ENCODE data around the gene FAM20C. TPM values are rescaled to one million over a fixed set of nuclear protein-coding genes. Genes with fewer than 3 reads are reported as not detected.

FAM20C gene
- total RNA-seq, 1 experiment from 2014 or later = 62.6 TPM

DNA sequence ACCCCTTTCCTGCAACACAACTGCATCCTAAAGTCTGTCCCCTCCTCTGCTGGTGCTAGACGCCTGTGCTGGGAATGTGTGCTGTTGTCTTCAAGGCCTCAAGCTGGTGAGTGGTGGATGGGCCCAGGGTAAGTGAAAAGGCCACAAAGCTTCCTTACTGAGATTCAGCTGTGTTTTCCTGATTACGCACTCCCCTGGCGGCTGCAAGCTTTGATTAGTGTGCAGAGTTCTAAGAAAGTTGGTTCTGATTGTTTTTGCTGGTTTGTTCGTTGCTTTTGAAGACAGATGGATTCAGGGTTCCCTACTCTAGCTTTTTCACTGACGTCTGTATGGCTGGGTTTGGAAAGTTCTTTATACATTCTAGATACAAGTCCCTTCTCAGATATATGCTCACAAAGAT, 85.7 kb downstream of the FAM20C start:
- peaks cover 1 to 15% (median 5%) of the 10 kb centered on the region in 3 experiments; a peak in 6 of 7 replicates for H3K36me3 Mint-ChIP-seq (ENCODE audit: insufficient read depth in 1 of 3, low read depth in 3 of 3)
- peaks cover 49% of the 10 kb centered on the region for H3K27me3 Mint-ChIP-seq (ENCODE audit: low read depth)
- H3K4ac ChIP-seq (ENCODE audit: low read depth, low read length) = no peak overlapping the region
- no peak overlapping the region for H2BK120ac ChIP-seq (ENCODE audit: low read depth, low read length, poor library complexity, severe bottlenecking)
- no peak overlapping the region for H2BK20ac ChIP-seq (ENCODE audit: low read depth, low read length, poor library complexity, severe bottlenecking)
- H4K5ac ChIP-seq (ENCODE audit: insufficient read length, low read depth, low read length) = no peak overlapping the region
- no peak overlapping the region for H2BK15ac ChIP-seq (ENCODE audit: low read depth, low read length)
- no peak overlapping the region for H3K18ac ChIP-seq (ENCODE audit: insufficient read length, low read depth, low read length)
- H3K27ac Mint-ChIP-seq = no peak overlapping the region
- H3K23ac ChIP-seq (ENCODE audit: insufficient read length, low read depth, low read length) = no peak overlapping the region
- no peak overlapping the region for H3T11ph ChIP-seq (ENCODE audit: low read length)
- H3K27me3 ChIP-seq (ENCODE audit: insufficient read depth, low read length) = no peaks in the 10 kb centered on the region
- no peak overlapping the region for H3K9ac ChIP-seq (ENCODE audit: extremely low read depth, insufficient read length, low read length)
- no peak overlapping the region for H2AK5ac ChIP-seq (ENCODE audit: insufficient read length, low read length)
- no peak overlapping the region for H3K27ac ChIP-seq (ENCODE audit: insufficient read length, low read depth, low read length)
- no peak overlapping the region for H3K4me2 ChIP-seq (ENCODE audit: insufficient read depth, insufficient read length, low read length)
- H4K20me1 ChIP-seq (ENCODE audit: control insufficient read depth, insufficient read depth, insufficient read length) = no peaks in the 10 kb centered on the region
- H3K9me3 Mint-ChIP-seq = peaks cover 53 to 75% of the 10 kb centered on the region in 2 experiments
- peaks cover 3% of the 10 kb centered on the region for H3K23me2 ChIP-seq (ENCODE audit: insufficient read length, low read depth, low read length, poor library complexity, severe bottlenecking)
- H2BK5ac ChIP-seq (ENCODE audit: insufficient read length, low read length) = no peak overlapping the region
- H3K56ac ChIP-seq (ENCODE audit: insufficient read length, low read depth, low read length) = no peak overlapping the region
- no peak for DNase-seq
- no peaks in the 10 kb centered on the region for H3K79me1 ChIP-seq (ENCODE audit: insufficient read depth, low read depth, low read length, poor library complexity, severe bottlenecking)
- no CpG with 5 or more reads among the region's 5 CpGs for whole genome bisulfite sequencing (ENCODE audit: extremely low coverage, insufficient read length, low lambda C conversion rate)
- TF ChIP-seq, protein P1, sequence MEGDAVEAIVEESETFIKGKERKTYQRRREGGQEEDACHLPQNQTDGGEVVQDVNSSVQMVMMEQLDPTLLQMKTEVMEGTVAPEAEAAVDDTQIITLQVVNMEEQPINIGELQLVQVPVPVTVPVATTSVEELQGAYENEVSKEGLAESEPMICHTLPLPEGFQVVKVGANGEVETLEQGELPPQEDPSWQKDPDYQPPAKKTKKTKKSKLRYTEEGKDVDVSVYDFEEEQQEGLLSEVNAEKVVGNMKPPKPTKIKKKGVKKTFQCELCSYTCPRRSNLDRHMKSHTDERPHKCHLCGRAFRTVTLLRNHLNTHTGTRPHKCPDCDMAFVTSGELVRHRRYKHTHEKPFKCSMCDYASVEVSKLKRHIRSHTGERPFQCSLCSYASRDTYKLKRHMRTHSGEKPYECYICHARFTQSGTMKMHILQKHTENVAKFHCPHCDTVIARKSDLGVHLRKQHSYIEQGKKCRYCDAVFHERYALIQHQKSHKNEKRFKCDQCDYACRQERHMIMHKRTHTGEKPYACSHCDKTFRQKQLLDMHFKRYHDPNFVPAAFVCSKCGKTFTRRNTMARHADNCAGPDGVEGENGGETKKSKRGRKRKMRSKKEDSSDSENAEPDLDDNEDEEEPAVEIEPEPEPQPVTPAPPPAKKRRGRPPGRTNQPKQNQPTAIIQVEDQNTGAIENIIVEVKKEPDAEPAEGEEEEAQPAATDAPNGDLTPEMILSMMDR (conservative IDR thresholded peaks at IDR 0.05) = no peak
- H3K14ac ChIP-seq (ENCODE audit: insufficient read depth, low read length) = no peak overlapping the region
- H2AFZ ChIP-seq (ENCODE audit: low read length) = no peak overlapping the region
- no peak overlapping the region for H2BK12ac ChIP-seq (ENCODE audit: insufficient read length, low read depth, low read length)
- H3K4me3 Mint-ChIP-seq = no peak overlapping the region
- no peaks in the 10 kb centered on the region for H3K4me1 Mint-ChIP-seq
- no peaks in the 10 kb centered on the region for H3K79me2 ChIP-seq (ENCODE audit: insufficient read depth, low read length)
- H4K8ac ChIP-seq (replicated peaks; ENCODE audit: insufficient read length, low read depth, low read length) = no peak overlapping the region
- H4K91ac ChIP-seq (ENCODE audit: insufficient read length, low read depth, low read length) = no peak overlapping the region
- peaks cover 9% of the 10 kb centered on the region for H3K9me3 ChIP-seq (ENCODE audit: control insufficient read depth, low read depth, low read length)
- H3K4me1 ChIP-seq (ENCODE audit: insufficient read depth, low read length) = no peaks in the 10 kb centered on the region
